ENCODE measurements around the gene GPR142. TPM values are rescaled to one million over a fixed set of nuclear protein-coding genes. Genes with fewer than 3 reads are reported as not detected.

GPR142 gene
- total and polyA plus RNA-seq, 4 donors: 0.05 to 0.08 TPM; not detected in 2

GRCh38 chr17:74408815-74409214 lies 41.5 kb downstream of the GPR142 start:
- peaks cover 0 to 2% (median 0%) of the 10 kb centered on the region in 4 donors for H3K4me1 ChIP-seq (ENCODE audit: control insufficient read depth in 4 of 4, insufficient read depth in 4 of 4, low read length in 3 of 4)
- H3K9me3 ChIP-seq (ENCODE audit: control insufficient read depth in 4 of 4, low read length in 3 of 4): no peaks in the 10 kb centered on the region
- no peak for DNase-seq (ENCODE audit: low spot score)

DNA sequence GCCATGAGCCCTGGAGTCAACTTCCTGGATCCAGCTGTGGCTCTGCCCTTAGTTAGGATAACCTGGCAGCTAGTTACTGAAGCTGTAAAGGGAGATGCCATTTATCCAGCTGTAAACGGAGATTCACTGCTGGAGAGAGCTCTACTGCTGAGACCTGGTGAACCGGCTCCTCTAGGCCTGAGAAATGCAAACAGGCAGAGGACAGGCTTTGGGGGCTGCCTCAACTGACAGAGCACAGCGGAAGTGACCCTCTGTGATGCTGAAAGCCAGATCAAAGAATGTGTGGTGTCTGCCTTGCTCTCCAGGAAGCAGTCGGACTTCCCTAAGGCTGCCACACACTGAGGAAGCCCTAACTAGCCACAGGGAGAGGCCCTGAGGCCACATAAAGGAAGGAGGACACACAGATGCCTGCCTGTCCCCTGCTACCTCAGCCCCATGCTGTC lies 42.7 kb downstream of the GPR142 start:
- no peak for DNase-seq (ENCODE audit: low spot score)
- Histone ChIP-seq H3K4me3 (ENCODE audit: low read depth in 1 of 3, low read length in 3 of 3) (no peak overlapping the region), H3K27me3 (ENCODE audit: control insufficient read depth in 4 of 4, insufficient read depth in 4 of 4, low read length in 3 of 4) (no peaks in the 10 kb centered on the region), H3K9me3 (ENCODE audit: control insufficient read depth in 4 of 4, low read length in 3 of 4) (no peaks in the 10 kb centered on the region), H3K27ac (ENCODE audit: low read depth in 1 of 2, low read length in 2 of 2) (no peak overlapping the region), H3K36me3 (ENCODE audit: control insufficient read depth in 4 of 4, insufficient read depth in 3 of 4, low read depth in 1 of 4, low read length in 3 of 4) (no peaks in the 10 kb centered on the region), H3K9ac (ENCODE audit: low read depth in 1 of 2, low read length in 2 of 2) (no peak overlapping the region), H3K4me1 (ENCODE audit: control insufficient read depth in 4 of 4, insufficient read depth in 4 of 4, low read length in 3 of 4) (peaks cover 0 to 2% (median 0%) of the 10 kb centered on the region in 4 donors)
- WGBS: 82% methylated on average over 4 of the region's 4 CpGs
- TF ChIP-seq ZBTB33 (IDR thresholded peaks at IDR 0.05): no peak
- TF ChIP-seq JUND (IDR thresholded peaks at IDR 0.05): no peak
- TF ChIP-seq, protein P1, sequence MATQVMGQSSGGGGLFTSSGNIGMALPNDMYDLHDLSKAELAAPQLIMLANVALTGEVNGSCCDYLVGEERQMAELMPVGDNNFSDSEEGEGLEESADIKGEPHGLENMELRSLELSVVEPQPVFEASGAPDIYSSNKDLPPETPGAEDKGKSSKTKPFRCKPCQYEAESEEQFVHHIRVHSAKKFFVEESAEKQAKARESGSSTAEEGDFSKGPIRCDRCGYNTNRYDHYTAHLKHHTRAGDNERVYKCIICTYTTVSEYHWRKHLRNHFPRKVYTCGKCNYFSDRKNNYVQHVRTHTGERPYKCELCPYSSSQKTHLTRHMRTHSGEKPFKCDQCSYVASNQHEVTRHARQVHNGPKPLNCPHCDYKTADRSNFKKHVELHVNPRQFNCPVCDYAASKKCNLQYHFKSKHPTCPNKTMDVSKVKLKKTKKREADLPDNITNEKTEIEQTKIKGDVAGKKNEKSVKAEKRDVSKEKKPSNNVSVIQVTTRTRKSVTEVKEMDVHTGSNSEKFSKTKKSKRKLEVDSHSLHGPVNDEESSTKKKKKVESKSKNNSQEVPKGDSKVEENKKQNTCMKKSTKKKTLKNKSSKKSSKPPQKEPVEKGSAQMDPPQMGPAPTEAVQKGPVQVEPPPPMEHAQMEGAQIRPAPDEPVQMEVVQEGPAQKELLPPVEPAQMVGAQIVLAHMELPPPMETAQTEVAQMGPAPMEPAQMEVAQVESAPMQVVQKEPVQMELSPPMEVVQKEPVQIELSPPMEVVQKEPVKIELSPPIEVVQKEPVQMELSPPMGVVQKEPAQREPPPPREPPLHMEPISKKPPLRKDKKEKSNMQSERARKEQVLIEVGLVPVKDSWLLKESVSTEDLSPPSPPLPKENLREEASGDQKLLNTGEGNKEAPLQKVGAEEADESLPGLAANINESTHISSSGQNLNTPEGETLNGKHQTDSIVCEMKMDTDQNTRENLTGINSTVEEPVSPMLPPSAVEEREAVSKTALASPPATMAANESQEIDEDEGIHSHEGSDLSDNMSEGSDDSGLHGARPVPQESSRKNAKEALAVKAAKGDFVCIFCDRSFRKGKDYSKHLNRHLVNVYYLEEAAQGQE (IDR thresholded peaks at IDR 0.05): no peak
- no peak for TF ChIP-seq FOXA1 (IDR thresholded peaks at IDR 0.05)
- TF ChIP-seq RXRA (IDR thresholded peaks at IDR 0.05): no peak
- TF ChIP-seq MAX (IDR thresholded peaks at IDR 0.05): no peak
- no peak for TF ChIP-seq GABPA (IDR thresholded peaks at IDR 0.05 in 1 of 2, conservative IDR thresholded peaks at IDR 0.05 in 1 of 2)
- no peak for TF ChIP-seq YY1 (IDR thresholded peaks at IDR 0.05)
- no peak for TF ChIP-seq FOXA2 (IDR thresholded peaks at IDR 0.05)
- TF ChIP-seq NR2F2 (IDR thresholded peaks at IDR 0.05): no peak
- TF ChIP-seq, protein P2, sequence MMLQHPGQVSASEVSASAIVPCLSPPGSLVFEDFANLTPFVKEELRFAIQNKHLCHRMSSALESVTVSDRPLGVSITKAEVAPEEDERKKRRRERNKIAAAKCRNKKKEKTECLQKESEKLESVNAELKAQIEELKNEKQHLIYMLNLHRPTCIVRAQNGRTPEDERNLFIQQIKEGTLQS (IDR thresholded peaks at IDR 0.05): no peak

More at GRCh38 chr17:74408815-74409214, 41.5 kb downstream of the GPR142 start:
- H3K27me3 ChIP-seq (ENCODE audit: control insufficient read depth in 4 of 4, insufficient read depth in 4 of 4, low read length in 3 of 4): no peaks in the 10 kb centered on the region
- no peaks in the 10 kb centered on the region for H3K36me3 ChIP-seq (ENCODE audit: control insufficient read depth in 4 of 4, insufficient read depth in 3 of 4, low read depth in 1 of 4, low read length in 3 of 4)
- H3K9ac ChIP-seq (ENCODE audit: low read depth in 1 of 2, low read length in 2 of 2): no peak overlapping the region
- no peak overlapping the region for H3K4me3 ChIP-seq (ENCODE audit: low read depth in 1 of 3, low read length in 3 of 3)
- H3K27ac ChIP-seq (ENCODE audit: low read depth in 1 of 2, low read length in 2 of 2): no peak overlapping the region
- WGBS: 88% methylated on average over 4 of the region's 4 CpGs
- TF ChIP-seq HNF4A (conservative IDR thresholded peaks at IDR 0.05) (no peak), RAD21 (IDR thresholded peaks at IDR 0.05) (no peak), FOXA1 (IDR thresholded peaks at IDR 0.05) (no peak), NR2F2 (IDR thresholded peaks at IDR 0.05) (no peak), CTCF (IDR thresholded peaks at IDR 0.05; ENCODE audit: low read depth, low read length, missing input control) (no peak), EGR1 (IDR thresholded peaks at IDR 0.05; ENCODE audit: low read depth in 2 of 2) (no peak), JUND (IDR thresholded peaks at IDR 0.05) (no peak), HNF4G (IDR thresholded peaks at IDR 0.05) (no peak), GABPA (IDR thresholded peaks at IDR 0.05 in 1 of 2, conservative IDR thresholded peaks at IDR 0.05 in 1 of 2) (no peak), FOXA2 (IDR thresholded peaks at IDR 0.05) (no peak)
- TF ChIP-seq, protein P2 (IDR thresholded peaks at IDR 0.05): no peak
- TF ChIP-seq, protein P1 (IDR thresholded peaks at IDR 0.05): no peak

Data from liver (tissue), 9 donors.